BJ (cell line): ENCODE measurements around the gene TMEM266. TPM values are rescaled to one million over a fixed set of nuclear protein-coding genes. Genes with fewer than 3 reads are reported as not detected.

ENCODE experiments used
- CTCF ChIA-PET: fragments of 350-600 bp; formaldehyde crosslinking; extraction: SDS; loops from one replicate; lab custom pipeline; 2021; ENCODE audit warnings: antibody characterized with exemption, inconsistent platforms; lab: Yijun Ruan, JAX
- POLR2A ChIA-PET: fragments of 300-600 bp; sonication (Branson Sonifier 250); formaldehyde crosslinking; extraction: SDS; loops from one replicate; lab custom pipeline; 2021; ENCODE audit warnings: antibody characterized with exemption; lab: Charles Lee
- DNase-seq: peaks from one replicate; pipeline ENCODE4 v3.0.0-alpha.2; 2011; ENCODE audit warnings: low read depth
- H3K27me3 ChIP-seq: 2 replicates; pipeline ENCODE4 v1.6.0; 2011; ENCODE audit warnings: low read length; ENCODE audit not compliant: control insufficient read depth, insufficient read depth
- H3K36me3 ChIP-seq: 2 replicates; pipeline ENCODE4 v1.5.1; 2011; ENCODE audit warnings: low read length; ENCODE audit not compliant: control insufficient read depth, insufficient read depth
- H3K4me3 ChIP-seq: 2 replicates; pipeline ENCODE4 v1.5.1; 2011; ENCODE audit warnings: low read depth, mild to moderate bottlenecking, control low read depth, low read length
- polyA plus RNA-seq: library from polyadenylated mRNA; depleted of rRNA; stranded (reverse); fragments of >200 nt; gene quantifications from 2 replicates; pipeline ENCODE4 v1.2.3, GENCODE V29; 2011
- TF ChIP-seq, protein P1 (sequence below): IDR thresholded peaks from 2 replicates; pipeline ENCODE4 v1.5.1; 2011; ENCODE audit warnings: low read depth, mild to moderate bottlenecking, control low read depth, inconsistent platforms, low read length, moderate library complexity; ENCODE audit not compliant: insufficient read depth

The TMEM266 gene
- polyA plus RNA-seq, 1 experiment: 0.18 TPM

DNA sequence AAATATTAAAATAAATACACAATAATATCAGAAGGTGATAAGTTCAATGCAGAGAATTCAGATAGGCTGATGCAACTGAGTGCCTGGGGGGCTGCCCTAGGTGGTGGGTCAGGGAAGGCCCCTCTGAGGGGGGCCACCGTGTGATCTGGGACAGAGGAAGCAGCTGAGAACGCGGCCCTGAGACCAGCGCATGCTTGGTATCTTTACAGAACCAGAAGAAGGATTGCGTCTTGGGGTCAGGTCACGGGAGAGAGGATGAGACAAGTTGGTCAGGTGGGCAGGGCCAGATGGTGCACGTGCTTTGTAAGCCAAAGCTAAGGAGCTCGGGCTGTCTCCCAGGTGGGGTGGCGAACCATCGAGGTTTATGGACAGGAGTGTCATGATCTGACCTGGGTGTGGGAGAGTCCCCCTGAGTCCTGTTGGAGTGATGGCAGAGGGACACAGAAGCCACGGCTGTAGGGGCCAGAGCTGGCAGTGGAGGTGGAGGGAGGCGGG lies 130.3 kb downstream of the TMEM266 start:
- Histone ChIP-seq H3K4me3 (no peak overlapping the region), H3K36me3 (no peaks in the 10 kb centered on the region), H3K27me3 (no peaks in the 10 kb centered on the region)
- DNase-seq: no peak
- POLR2A ChIA-PET: no interaction called here
- TF ChIP-seq, protein P1, sequence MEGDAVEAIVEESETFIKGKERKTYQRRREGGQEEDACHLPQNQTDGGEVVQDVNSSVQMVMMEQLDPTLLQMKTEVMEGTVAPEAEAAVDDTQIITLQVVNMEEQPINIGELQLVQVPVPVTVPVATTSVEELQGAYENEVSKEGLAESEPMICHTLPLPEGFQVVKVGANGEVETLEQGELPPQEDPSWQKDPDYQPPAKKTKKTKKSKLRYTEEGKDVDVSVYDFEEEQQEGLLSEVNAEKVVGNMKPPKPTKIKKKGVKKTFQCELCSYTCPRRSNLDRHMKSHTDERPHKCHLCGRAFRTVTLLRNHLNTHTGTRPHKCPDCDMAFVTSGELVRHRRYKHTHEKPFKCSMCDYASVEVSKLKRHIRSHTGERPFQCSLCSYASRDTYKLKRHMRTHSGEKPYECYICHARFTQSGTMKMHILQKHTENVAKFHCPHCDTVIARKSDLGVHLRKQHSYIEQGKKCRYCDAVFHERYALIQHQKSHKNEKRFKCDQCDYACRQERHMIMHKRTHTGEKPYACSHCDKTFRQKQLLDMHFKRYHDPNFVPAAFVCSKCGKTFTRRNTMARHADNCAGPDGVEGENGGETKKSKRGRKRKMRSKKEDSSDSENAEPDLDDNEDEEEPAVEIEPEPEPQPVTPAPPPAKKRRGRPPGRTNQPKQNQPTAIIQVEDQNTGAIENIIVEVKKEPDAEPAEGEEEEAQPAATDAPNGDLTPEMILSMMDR: no peak
- CTCF ChIA-PET: interaction anchor here (0.6 to 2.2 kb wide), 18 partner anchors 10 to 678 kb away, joined by 3 to 29 read pairs (median 4); partner anchors contain the start of gene ISL2

DNA sequence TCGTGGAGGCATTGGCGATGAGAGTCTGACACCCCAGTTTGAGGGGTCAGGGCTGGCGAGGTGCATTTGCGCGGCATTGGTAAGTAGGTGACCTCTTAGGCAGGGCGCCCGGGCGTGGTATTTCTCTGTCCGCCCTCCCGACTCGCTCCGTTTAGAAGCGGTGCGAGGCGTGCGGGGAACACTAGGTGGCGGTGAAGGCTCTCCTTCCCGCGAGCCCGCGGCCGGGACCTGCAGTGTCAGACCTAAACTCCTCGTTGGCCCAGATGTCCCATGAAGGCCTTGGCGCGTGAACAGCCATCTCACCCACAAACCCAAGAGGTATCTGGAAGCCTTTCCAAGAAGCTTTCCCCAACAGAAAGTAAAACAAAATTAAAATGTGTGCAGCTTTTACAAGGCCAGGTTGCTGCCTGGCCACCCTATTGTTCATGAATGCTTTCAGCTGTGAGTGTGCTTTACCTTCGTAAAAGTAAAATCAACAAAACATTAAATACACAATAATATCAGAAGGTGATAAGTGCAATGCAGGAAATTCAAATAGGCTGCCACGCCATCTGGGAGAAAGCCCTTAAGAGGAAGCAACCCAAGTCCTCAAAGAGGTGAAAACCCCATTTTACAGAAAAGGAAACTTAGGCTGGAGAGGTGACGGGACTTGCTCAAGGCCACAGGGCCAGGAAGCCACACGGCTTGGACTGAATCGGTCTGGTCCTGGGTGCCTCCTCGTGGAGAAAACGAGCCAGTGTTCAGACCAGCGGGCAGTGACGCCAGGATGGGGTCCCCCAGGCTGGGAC lies 131.2 kb downstream of the TMEM266 start:
- Histone ChIP-seq H3K36me3 (no peaks in the 10 kb centered on the region), H3K27me3 (no peaks in the 10 kb centered on the region), H3K4me3 (no peak overlapping the region)
- ChIA-PET CTCF (interaction anchor here (0.6 to 2.2 kb wide), 26 partner anchors 9 to 675 kb away, joined by 3 to 29 read pairs (median 4); partner anchors contain the start of gene ISL2), POLR2A (no interaction called here)
- DNase-seq: no peak
- TF ChIP-seq, protein P1: peak; percentile 95

DNA sequence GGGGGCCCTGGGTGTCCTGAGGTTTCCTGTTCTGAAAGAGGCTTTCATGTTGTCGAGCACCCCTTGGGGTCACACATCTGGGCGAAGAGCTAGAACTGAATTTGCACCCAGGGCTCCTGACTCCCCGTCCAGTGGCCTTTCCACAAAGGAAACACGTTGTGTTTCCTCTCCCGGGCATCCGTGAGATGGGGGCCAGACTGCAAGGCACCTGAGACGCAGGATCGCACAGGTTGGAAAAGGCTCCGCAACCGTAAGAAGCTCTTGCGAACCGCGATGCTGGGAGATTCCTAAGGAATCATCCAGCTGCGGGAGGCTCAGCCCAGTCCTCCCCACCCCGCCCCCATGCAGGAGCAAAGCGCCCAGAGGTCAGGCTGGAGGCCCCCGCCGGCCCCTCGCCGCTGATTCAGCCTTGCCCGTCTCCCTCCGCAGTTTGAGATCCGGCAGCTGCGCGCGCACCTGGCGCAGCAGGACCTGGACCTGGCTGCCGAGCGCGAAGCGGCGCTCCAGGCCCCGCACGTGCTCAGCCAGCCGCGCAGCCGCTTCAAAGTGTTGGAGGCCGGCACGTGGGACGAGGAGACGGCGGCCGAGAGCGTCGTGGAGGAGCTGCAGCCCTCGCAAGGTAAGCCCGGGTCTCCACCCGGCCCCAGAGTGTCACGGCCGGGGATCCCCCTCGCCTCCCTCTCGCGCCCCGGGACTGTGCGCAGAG lies 131.9 kb downstream of the TMEM266 start:
- ChIA-PET POLR2A (no interaction called here), CTCF (interaction anchor here (0.6 to 2.2 kb wide), 24 partner anchors 8 to 674 kb away, joined by 3 to 29 read pairs (median 4); partner anchors contain the start of gene ISL2)
- TF ChIP-seq, protein P1: no peak
- H3K4me3 ChIP-seq: no peak overlapping the region
- H3K27me3 ChIP-seq: no peaks in the 10 kb centered on the region
- no peak for DNase-seq
- no peaks in the 10 kb centered on the region for H3K36me3 ChIP-seq

DNA sequence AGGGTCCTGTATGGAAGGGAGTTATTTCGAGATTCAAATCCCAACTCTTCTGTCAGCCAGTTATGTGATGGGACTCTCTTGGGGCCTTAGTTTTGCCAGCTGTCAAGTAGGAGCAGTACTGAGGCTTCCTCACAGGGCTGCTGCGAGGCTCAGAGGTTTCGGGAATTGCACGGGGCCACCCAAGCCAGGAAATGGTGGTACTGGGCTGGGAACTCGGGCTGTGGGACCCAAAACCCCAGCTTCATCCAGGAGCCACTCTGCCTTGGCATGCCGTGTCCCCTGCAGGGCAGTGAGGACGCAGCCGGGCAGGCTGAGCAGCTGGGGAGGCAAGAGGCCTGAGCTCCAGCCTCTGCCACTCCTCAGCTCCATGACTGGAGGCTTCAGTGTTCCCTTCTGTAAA lies 132.9 kb downstream of the TMEM266 start:
- no peak for DNase-seq
- TF ChIP-seq, protein P1: no peak
- CTCF ChIA-PET: interaction anchor here (0.7 to 2.8 kb wide), 7 partner anchors 9 to 674 kb away, joined by 3 to 9 read pairs (median 3); no protein-coding TSS in a partner anchor
- Histone ChIP-seq H3K36me3 (no peaks in the 10 kb centered on the region), H3K27me3 (no peaks in the 10 kb centered on the region), H3K4me3 (no peak overlapping the region)
- POLR2A ChIA-PET: no interaction called here

GRCh38 chr15:76193934-76194333 lies 134.1 kb downstream of the TMEM266 start:
- ChIA-PET POLR2A (interaction anchor here (0.7 kb wide), 1 partner anchor 170 kb away, joined by 4 read pairs; no protein-coding TSS in a partner anchor), CTCF (interaction anchor here (0.6 to 2.8 kb wide), 5 partner anchors 10 to 673 kb away, joined by 3 to 9 read pairs (median 4); no protein-coding TSS in a partner anchor)
- TF ChIP-seq, protein P1: no peak
- no peaks in the 10 kb centered on the region for H3K36me3 ChIP-seq
- no peak for DNase-seq
- H3K4me3 ChIP-seq: no peak overlapping the region
- no peaks in the 10 kb centered on the region for H3K27me3 ChIP-seq
